Stimulated activated CD8-positive, alpha-beta memory T cell treated with anti-CD3 and anti-CD28 coated beads, Interleukin-7, amount 100 ng/mL, for 24 hours (primary cell): Measurements from ENCODE around the gene ZFAND2B.

ENCODE experiments used
- DNase-seq: peaks from one replicate; pipeline ENCODE4 v3.0.0-alpha.2; 2020; ENCODE audit warnings: low read depth

Gene ZFAND2B

GRCh38 chr2:219220652-219221402 is 14.2 kb downstream of the ZFAND2B start:
- DNase-seq = no peak

- no peak for DNase-seq
Measured at GRCh38 chr2:219221957-219222518, 15.5 kb downstream of the ZFAND2B start.

GRCh38 chr2:219223831-219224610 is 17.4 kb downstream of the ZFAND2B start:
- DNase-seq = no peak

GRCh38 chr2:219225350-219225749 is 18.8 kb downstream of the ZFAND2B start:
- DNase-seq = no peak

GRCh38 chr2:219228041-219228910 is 21.7 kb downstream of the ZFAND2B start:
- DNase-seq = no peak

- no peak for DNase-seq
Measured at GRCh38 chr2:219228911-219229304, 22.3 kb downstream of the ZFAND2B start.

- DNase-seq = peak; percentile 96
Measured at GRCh38 chr2:219229305-219230058, 22.9 kb downstream of the ZFAND2B start, which contains the start of the genes ANKZF1 and ATG9A. TSS of gene ANKZF1 (plus strand) at chr2:219229806. CDS start at chr2:219230258, 452 bp downstream. TSS of gene ATG9A (minus strand) at chr2:219229636. CDS start at chr2:219228024, 1,612 bp downstream.

GRCh38 chr2:219230059-219230540 is 23.5 kb downstream of the ZFAND2B start:
- no peak for DNase-seq

GRCh38 chr2:219234331-219234730 is 27.7 kb downstream of the ZFAND2B start:
- no peak for DNase-seq

- DNase-seq = no peak
Measured at GRCh38 chr2:219243291-219243761, 36.7 kb downstream of the ZFAND2B start.

- no peak for DNase-seq
Measured at GRCh38 chr2:219244789-219245147, 38.2 kb downstream of the ZFAND2B start.

GRCh38 chr2:219245148-219245898 is 38.7 kb downstream of the ZFAND2B start, which contains the start of the genes GLB1L and STK16:
TSS of gene GLB1L (minus strand) at chr2:219245444. CDS start at chr2:219243573, 1,871 bp downstream.
TSS of gene STK16 (plus strand) at chr2:219245479. CDS start at chr2:219246000, 521 bp downstream.
- DNase-seq = peak; percentile 86

- DNase-seq = no peak
Measured at GRCh38 chr2:219245899-219246230, 39.3 kb downstream of the ZFAND2B start.

GRCh38 chr2:219246559-219246958 is 40.0 kb downstream of the ZFAND2B start:
- no peak for DNase-seq

GRCh38 chr2:219247678-219248642 is 41.4 kb downstream of the ZFAND2B start:
- peak; percentile 30 for DNase-seq

GRCh38 chr2:219248845-219249202 is 42.2 kb downstream of the ZFAND2B start:
- DNase-seq = no peak

- no peak for DNase-seq
Measured at GRCh38 chr2:219249203-219249980, 42.8 kb downstream of the ZFAND2B start.
